ENCODE measurements around the gene DYSF.

GRCh38 chr2:71685073-71685848 is 231.9 kb downstream of the DYSF start:
- no peak for TF ChIP-seq CTCF (IDR thresholded peaks at IDR 0.05; ENCODE audit: extremely low read depth in 1 of 2, insufficient read depth in 1 of 2, low read depth in 1 of 2, low read length in 2 of 2)
- no peak for TF ChIP-seq POLR2A (IDR thresholded peaks at IDR 0.05; ENCODE audit: low read depth, low read length)
- TF ChIP-seq JUN (IDR thresholded peaks at IDR 0.05; ENCODE audit: borderline replicate concordance, insufficient read depth, insufficient read length, low read depth): no peak
- TF ChIP-seq POLR2AphosphoS5 (IDR thresholded peaks at IDR 0.05; ENCODE audit: insufficient read depth, low read depth, low read length): no peak
- no peak for TF ChIP-seq GATA2 (IDR thresholded peaks at IDR 0.05; ENCODE audit: insufficient read depth, insufficient read length, low read depth, low read length)
- no peak for TF ChIP-seq EZH2 (IDR thresholded peaks at IDR 0.05; ENCODE audit: borderline replicate concordance, low read depth, low read length, severe bottlenecking)
- no peak for TF ChIP-seq FOS (IDR thresholded peaks at IDR 0.05; ENCODE audit: borderline replicate concordance, insufficient read depth, low read length)
- TF ChIP-seq, protein P1, sequence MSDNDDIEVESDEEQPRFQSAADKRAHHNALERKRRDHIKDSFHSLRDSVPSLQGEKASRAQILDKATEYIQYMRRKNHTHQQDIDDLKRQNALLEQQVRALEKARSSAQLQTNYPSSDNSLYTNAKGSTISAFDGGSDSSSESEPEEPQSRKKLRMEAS (IDR thresholded peaks at IDR 0.05; ENCODE audit: insufficient read depth, insufficient read length): no peak
- no peak for TF ChIP-seq MYC (IDR thresholded peaks at IDR 0.05; ENCODE audit: low read depth, low read length)

All from endothelial cell of umbilical vein (primary cell).